Subcutaneous abdominal adipose tissue (tissue), 5 donors: ENCODE measurements around the gene UBASH3A.

ENCODE experiments used
- H3K27ac ChIP-seq: one replicate; pipeline ENCODE4 v1.7.0; 2013; ENCODE audit warnings: low read depth, mild to moderate bottlenecking, inconsistent platforms, low read length, moderate library complexity
- H3K27me3 ChIP-seq, 5 donors: one replicate each; pipeline ENCODE4 v1.7.0; 2013; ENCODE audit warnings: low read length in 5 of 5, inconsistent platforms in 1 of 5; ENCODE audit not compliant: control insufficient read depth in 5 of 5, insufficient read depth in 4 of 5
- H3K36me3 ChIP-seq, 5 donors: one replicate each; pipeline ENCODE4 v1.7.0; 2013; ENCODE audit warnings: low read length in 5 of 5; ENCODE audit not compliant: control insufficient read depth in 5 of 5, insufficient read depth in 5 of 5
- H3K4me1 ChIP-seq, 5 donors: one replicate each; pipeline ENCODE4 v1.7.0; 2013; ENCODE audit warnings: low read length in 5 of 5, mild to moderate bottlenecking in 3 of 5, moderate library complexity in 1 of 5; ENCODE audit not compliant: control insufficient read depth in 5 of 5, insufficient read depth in 5 of 5
- H3K4me3 ChIP-seq, 5 donors: one replicate each; pipeline ENCODE4 v1.7.0; 2013; ENCODE audit warnings: low read length in 5 of 5, low read depth in 1 of 5
- H3K9ac ChIP-seq, 5 donors: one replicate each; pipeline ENCODE4 v1.7.0; 2013; ENCODE audit warnings: low read length in 5 of 5, mild to moderate bottlenecking in 4 of 5, moderate library complexity in 3 of 5
- H3K9me3 ChIP-seq, 5 donors: one replicate each; pipeline ENCODE4 v1.7.0; 2013; ENCODE audit warnings: low read length in 5 of 5; ENCODE audit not compliant: control insufficient read depth in 5 of 5
- donor health status: healthy.
- donor health status: healthy.
- donor health status: healthy.
- donor health status: healthy.
- donor health status: healthy.

The UBASH3A gene

GRCh38 chr21:42460391-42461184 lies 56.9 kb downstream of the UBASH3A start:
- peaks cover 0 to 17% (median 7%) of the 10 kb centered on the region in 5 donors for H3K4me1 ChIP-seq
- H3K9me3 ChIP-seq = no peaks in the 10 kb centered on the region
- H3K4me3 ChIP-seq = no peak overlapping the region
- no peak overlapping the region for H3K27ac ChIP-seq
- H3K9ac ChIP-seq = no peak overlapping the region
- H3K36me3 ChIP-seq = no peaks in the 10 kb centered on the region
- peaks cover 0 to 12% (median 4%) of the 10 kb centered on the region in 5 donors for H3K27me3 ChIP-seq

GRCh38 chr21:42461185-42461520 lies 57.5 kb downstream of the UBASH3A start:
- H3K27me3 ChIP-seq = peaks cover 0 to 12% (median 4%) of the 10 kb centered on the region in 5 donors
- H3K27ac ChIP-seq = no peak overlapping the region
- H3K4me1 ChIP-seq = peaks cover 0 to 20% (median 9%) of the 10 kb centered on the region in 5 donors
- no peak overlapping the region for H3K4me3 ChIP-seq
- H3K9ac ChIP-seq = no peak overlapping the region
- no peaks in the 10 kb centered on the region for H3K9me3 ChIP-seq
- H3K36me3 ChIP-seq = no peaks in the 10 kb centered on the region

- H3K9ac ChIP-seq = no peak overlapping the region
- no peaks in the 10 kb centered on the region for H3K9me3 ChIP-seq
- H3K27me3 ChIP-seq = peaks cover 0 to 12% (median 4%) of the 10 kb centered on the region in 5 donors
- no peak overlapping the region for H3K27ac ChIP-seq
- H3K4me1 ChIP-seq = peaks cover 0 to 21% (median 10%) of the 10 kb centered on the region in 5 donors
- no peak overlapping the region for H3K4me3 ChIP-seq
- H3K36me3 ChIP-seq = no peaks in the 10 kb centered on the region
These were observed 58.5 kb downstream of the UBASH3A start for GRCh38 chr21:42461881-42462877.

DNA sequence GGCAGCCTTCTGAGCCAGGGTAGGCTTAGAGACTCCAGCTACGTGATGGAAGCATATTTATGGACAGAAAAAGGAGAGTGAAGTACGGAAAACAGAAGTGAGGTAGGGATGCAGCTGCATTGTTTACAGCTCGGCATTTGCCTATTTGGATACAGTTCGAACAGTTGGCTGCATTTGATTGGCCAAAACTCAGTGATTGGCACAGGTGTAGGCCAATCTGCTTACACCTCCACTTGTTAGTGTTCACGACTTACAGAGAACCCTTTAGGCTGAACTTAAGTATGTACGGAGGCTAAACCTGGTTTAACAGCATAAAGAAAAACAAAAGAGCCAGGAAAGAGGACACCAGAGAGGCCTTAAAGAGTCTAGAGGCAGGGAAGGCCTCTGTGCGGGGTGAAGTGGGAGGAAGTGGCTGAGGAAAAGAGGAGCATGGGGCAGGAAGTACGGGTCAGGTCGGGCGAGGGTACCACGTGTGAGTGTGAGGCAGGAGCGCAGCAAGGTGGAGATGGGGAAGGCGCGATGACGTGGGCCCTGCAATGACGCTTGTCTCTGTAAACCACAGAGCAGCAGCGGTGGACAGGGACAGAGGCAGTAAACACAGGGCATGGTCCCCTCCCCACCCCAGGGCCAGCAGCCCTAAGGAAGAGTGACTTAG lies 60.3 kb downstream of the UBASH3A start:
- H3K9ac ChIP-seq = no peak overlapping the region
- peak overlapping the region in 1 of 5 donors; percentile 9 for H3K4me3 ChIP-seq
- H3K4me1 ChIP-seq = peaks cover 0 to 23% (median 13%) of the 10 kb centered on the region in 5 donors
- H3K27me3 ChIP-seq = peaks cover 0 to 12% (median 4%) of the 10 kb centered on the region in 5 donors
- H3K27ac ChIP-seq = no peak overlapping the region
- no peaks in the 10 kb centered on the region for H3K9me3 ChIP-seq
- no peaks in the 10 kb centered on the region for H3K36me3 ChIP-seq

- Histone ChIP-seq H3K4me3 (no peak overlapping the region), H3K9me3 (no peaks in the 10 kb centered on the region), H3K27me3 (peaks cover 0 to 12% (median 4%) of the 10 kb centered on the region in 5 donors), H3K9ac (no peak overlapping the region), H3K27ac (no peak overlapping the region), H3K4me1 (peaks cover 0 to 23% (median 13%) of the 10 kb centered on the region in 5 donors), H3K36me3 (no peaks in the 10 kb centered on the region)
These were observed 61.5 kb downstream of the UBASH3A start for GRCh38 chr21:42465008-42465802.

DNA sequence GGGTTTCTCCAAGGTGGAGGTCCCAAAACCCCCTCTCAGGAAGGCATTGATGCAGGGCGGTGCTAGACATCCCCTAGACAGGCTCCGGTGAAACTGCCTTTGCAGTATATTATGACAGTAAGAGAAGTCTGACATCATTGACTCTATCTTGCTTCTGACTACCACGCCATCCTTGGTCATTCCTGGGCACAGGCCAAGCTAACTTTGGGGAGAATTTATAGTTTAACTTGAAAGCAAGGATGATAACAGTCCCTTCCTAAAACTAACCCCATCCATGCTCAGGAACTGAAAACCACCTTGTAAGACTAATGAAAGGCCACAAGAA lies 62.1 kb downstream of the UBASH3A start:
- peaks cover 0 to 8% (median 3%) of the 10 kb centered on the region in 5 donors for H3K27me3 ChIP-seq
- H3K9me3 ChIP-seq = no peaks in the 10 kb centered on the region
- no peaks in the 10 kb centered on the region for H3K36me3 ChIP-seq
- H3K27ac ChIP-seq = no peak overlapping the region
- H3K4me1 ChIP-seq = peaks cover 0 to 23% (median 13%) of the 10 kb centered on the region in 5 donors
- no peak overlapping the region for H3K4me3 ChIP-seq
- H3K9ac ChIP-seq = no peak overlapping the region

DNA sequence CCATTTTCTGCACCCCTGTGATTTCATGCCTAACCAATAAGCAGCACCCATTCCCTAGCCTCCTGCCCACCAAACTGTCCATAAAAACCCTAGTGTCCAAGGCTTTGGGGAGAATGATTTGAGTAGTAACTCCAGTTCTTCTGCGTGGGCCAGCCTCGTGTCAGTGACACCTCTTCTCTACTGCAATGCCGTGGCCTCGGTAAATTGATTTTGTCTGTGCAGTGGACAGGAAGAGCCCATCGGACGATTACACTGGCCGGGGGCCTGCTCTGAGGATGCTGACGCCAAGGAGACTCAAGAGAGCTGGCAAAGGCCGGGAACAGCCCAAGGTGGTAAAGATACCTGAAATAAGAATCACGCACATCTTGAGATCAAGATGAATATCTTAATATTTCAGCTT lies 63.0 kb downstream of the UBASH3A start:
- no peaks in the 10 kb centered on the region for H3K36me3 ChIP-seq

GRCh38 chr21:42467140-42467983 lies 63.7 kb downstream of the UBASH3A start:
- H3K36me3 ChIP-seq = no peaks in the 10 kb centered on the region
- H3K9me3 ChIP-seq = no peaks in the 10 kb centered on the region
- H3K4me3 ChIP-seq = no peak overlapping the region
- H3K27me3 ChIP-seq = peaks cover 0 to 7% (median 3%) of the 10 kb centered on the region in 5 donors
- no peak overlapping the region for H3K27ac ChIP-seq
- peaks cover 0 to 23% (median 13%) of the 10 kb centered on the region in 5 donors for H3K4me1 ChIP-seq
- no peak overlapping the region for H3K9ac ChIP-seq

More for the DNA sequence above, 63.0 kb downstream of the UBASH3A start:
- H3K27ac ChIP-seq = no peak overlapping the region
- H3K9ac ChIP-seq = no peak overlapping the region
- H3K9me3 ChIP-seq = no peaks in the 10 kb centered on the region
- H3K4me1 ChIP-seq = peaks cover 0 to 23% (median 13%) of the 10 kb centered on the region in 5 donors
- H3K27me3 ChIP-seq = peaks cover 0 to 6% (median 3%) of the 10 kb centered on the region in 5 donors
- no peak overlapping the region for H3K4me3 ChIP-seq
